ENCODE results near the gene DNTTIP2.

GRCh38 chr1:93818570-93818959 lies 60.4 kb downstream of the DNTTIP2 start:
- TF ChIP-seq CTCF (IDR thresholded peaks at IDR 0.05; ENCODE audit: poor library complexity) (no peak), EZH2 (IDR thresholded peaks at IDR 0.05; ENCODE audit: borderline replicate concordance) (no peak)

All from hepatocyte (in vitro differentiated cells).